Thyroid gland (tissue), 4 donors: ENCODE data around the gene NBAS. TPM values are rescaled to one million over a fixed set of nuclear protein-coding genes. Genes with fewer than 3 reads are reported as not detected.

ENCODE experiments used
- DNase-seq, 2 donors: peaks; one replicate each; pipeline ENCODE4 v3.0.0-alpha.2; 2019
- H3K27ac ChIP-seq, 3 donors: fragments of 200-600 bp; sonication (generic); 1 replicate in 2 of 3; 2 replicates in 1 of 3; pipeline ENCODE4 v1.5.1; 2016 to 2019; ENCODE audit warnings: mild to moderate bottlenecking in 1 of 3, moderate library complexity in 1 of 3
- H3K27me3 ChIP-seq: fragments of 200-600 bp; sonication (generic); one replicate; pipeline ENCODE4 v1.5.1; 2019
- H3K36me3 ChIP-seq, 2 donors: fragments of 200-600 bp; sonication (generic); one replicate each; pipeline ENCODE4 v1.5.1; 2016 to 2019
- H3K4me1 ChIP-seq, 2 donors: fragments of 200-600 bp; sonication (generic); one replicate each; pipeline ENCODE4 v1.5.1; 2017 to 2019
- H3K4me3 ChIP-seq, 3 donors: fragments of 200-600 bp; sonication (generic); replicated peaks in 1 of 3; 1 replicate in 2 of 3; 2 replicates in 1 of 3; pipeline ENCODE4 v1.5.1; 2016; ENCODE audit warnings: mild to moderate bottlenecking in 1 of 3
- H3K9me3 ChIP-seq: fragments of 200-600 bp; sonication (generic); one replicate; pipeline ENCODE4 v1.5.1; 2017
- POLR2A ChIP-seq, 2 donors: fragments of 450-650 bp; IDR thresholded peaks; one replicate each; pipeline ENCODE4 v1.6.1; 2017; ENCODE audit warnings: antibody characterized with exemption in 2 of 2, mild to moderate bottlenecking in 2 of 2, moderate library complexity in 1 of 2
- WGBS, 2 donors: methylation state at CpG; one replicate each; pipeline ENCODE4 v1.1.5; 2017; 5-methylcytosine and 5-hydroxymethylcytosine counted together
- intact Hi-C: fragments of 100-400 bp; cut with DNase I; formaldehyde crosslinking; loops from one replicate; pipeline ENCODE4 v1.15.1; 2023
- total RNA-seq, 4 donors: library from RNA; depleted of rRNA; stranded (reverse); fragments of >200 nt; gene quantifications; one replicate each; pipeline ENCODE4 v1.2.3, GENCODE V29; 2016
- TF ChIP-seq, protein P1 (sequence below), 6 experiments: fragments of 200-600 bp in 3 of 6; fragments of 450-650 bp in 3 of 6; sonication (generic) in 3 of 6; IDR thresholded peaks; one replicate each; pipeline ENCODE4 v1.5.1; 2016 to 2019; ENCODE audit warnings: antibody characterized with exemption in 6 of 6, mild to moderate bottlenecking in 2 of 6, inconsistent platforms in 1 of 6, moderate library complexity in 1 of 6

The NBAS gene
- total RNA-seq, 4 donors from 2014 or later = 50.4 to 71.5 (median 54.7) TPM

GRCh38 chr2:15426606-15427005, 134.5 kb downstream of the NBAS start:
- no peaks in the 10 kb centered on the region for H3K36me3 ChIP-seq
- WGBS, 2 donors = 89 to 90% methylated on average over 5 of the region's 5 CpGs

GRCh38 chr2:15425712-15426111, 135.4 kb downstream of the NBAS start:
- DNase-seq = no peak
- H3K36me3 ChIP-seq = no peaks in the 10 kb centered on the region
- H3K27ac ChIP-seq = no peak overlapping the region
- TF ChIP-seq, protein P1, sequence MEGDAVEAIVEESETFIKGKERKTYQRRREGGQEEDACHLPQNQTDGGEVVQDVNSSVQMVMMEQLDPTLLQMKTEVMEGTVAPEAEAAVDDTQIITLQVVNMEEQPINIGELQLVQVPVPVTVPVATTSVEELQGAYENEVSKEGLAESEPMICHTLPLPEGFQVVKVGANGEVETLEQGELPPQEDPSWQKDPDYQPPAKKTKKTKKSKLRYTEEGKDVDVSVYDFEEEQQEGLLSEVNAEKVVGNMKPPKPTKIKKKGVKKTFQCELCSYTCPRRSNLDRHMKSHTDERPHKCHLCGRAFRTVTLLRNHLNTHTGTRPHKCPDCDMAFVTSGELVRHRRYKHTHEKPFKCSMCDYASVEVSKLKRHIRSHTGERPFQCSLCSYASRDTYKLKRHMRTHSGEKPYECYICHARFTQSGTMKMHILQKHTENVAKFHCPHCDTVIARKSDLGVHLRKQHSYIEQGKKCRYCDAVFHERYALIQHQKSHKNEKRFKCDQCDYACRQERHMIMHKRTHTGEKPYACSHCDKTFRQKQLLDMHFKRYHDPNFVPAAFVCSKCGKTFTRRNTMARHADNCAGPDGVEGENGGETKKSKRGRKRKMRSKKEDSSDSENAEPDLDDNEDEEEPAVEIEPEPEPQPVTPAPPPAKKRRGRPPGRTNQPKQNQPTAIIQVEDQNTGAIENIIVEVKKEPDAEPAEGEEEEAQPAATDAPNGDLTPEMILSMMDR (IDR thresholded peaks at IDR 0.05) = no peak
- no peak for TF ChIP-seq POLR2A (IDR thresholded peaks at IDR 0.05)
- no peak overlapping the region for H3K4me3 ChIP-seq
- intact Hi-C loops = no loop called here
- H3K4me1 ChIP-seq = no peaks in the 10 kb centered on the region
- 80 to 82% methylated on average over 4 of the region's 4 CpGs for WGBS, 2 donors
- no peaks in the 10 kb centered on the region for H3K9me3 ChIP-seq
- no peaks in the 10 kb centered on the region for H3K27me3 ChIP-seq

More at GRCh38 chr2:15426606-15427005, 134.5 kb downstream of the NBAS start:
- H3K27me3 ChIP-seq = no peaks in the 10 kb centered on the region
- H3K27ac ChIP-seq = no peak overlapping the region
- intact Hi-C loops = no loop called here
- no peak for TF ChIP-seq POLR2A (IDR thresholded peaks at IDR 0.05)
- TF ChIP-seq, protein P1 (IDR thresholded peaks at IDR 0.05) = no peak
- H3K4me1 ChIP-seq = no peaks in the 10 kb centered on the region
- no peak overlapping the region for H3K4me3 ChIP-seq
- H3K9me3 ChIP-seq = no peaks in the 10 kb centered on the region
- no peak for DNase-seq

DNA sequence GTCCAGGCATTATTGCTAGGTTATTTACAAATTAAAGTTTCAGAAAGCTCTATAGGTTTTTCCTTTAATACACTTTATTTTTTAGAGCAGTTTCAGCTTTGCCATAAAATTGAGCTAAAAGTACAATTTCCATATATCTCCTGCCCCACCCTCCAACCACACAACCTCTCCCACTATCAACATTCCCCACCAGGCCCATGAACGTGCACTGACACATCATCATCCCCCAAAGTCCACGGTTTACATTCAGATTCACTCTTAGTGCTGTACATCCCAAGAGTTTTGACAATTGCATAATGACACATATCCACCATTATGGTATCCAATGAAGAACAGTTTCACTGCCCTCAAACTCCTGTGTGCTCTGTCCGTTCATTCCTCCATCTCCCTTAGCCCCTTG, 139.4 kb downstream of the NBAS start:
- Histone ChIP-seq H3K27me3 (no peaks in the 10 kb centered on the region), H3K9me3 (no peaks in the 10 kb centered on the region), H3K4me1 (no peaks in the 10 kb centered on the region), H3K27ac (no peak overlapping the region), H3K36me3 (no peaks in the 10 kb centered on the region), H3K4me3 (no peak overlapping the region)
- intact Hi-C loops = no loop called here
- no peak for DNase-seq
- TF ChIP-seq POLR2A (IDR thresholded peaks at IDR 0.05) = no peak
- WGBS, 2 donors = 92 to 95% methylated on average over 3 of the region's 3 CpGs

GRCh38 chr2:15415748-15416147, 145.4 kb downstream of the NBAS start:
- DNase-seq = no peak
- 95 to 99% methylated on average over 2 of the region's 2 CpGs for WGBS, 2 donors
- Histone ChIP-seq H3K9me3 (no peaks in the 10 kb centered on the region), H3K4me1 (no peaks in the 10 kb centered on the region), H3K27ac (no peak overlapping the region), H3K4me3 (no peak overlapping the region), H3K36me3 (no peaks in the 10 kb centered on the region), H3K27me3 (no peaks in the 10 kb centered on the region)
- intact Hi-C loops = no loop called here
- no peak for TF ChIP-seq POLR2A (IDR thresholded peaks at IDR 0.05)
- TF ChIP-seq, protein P1 (IDR thresholded peaks at IDR 0.05) = no peak

DNA sequence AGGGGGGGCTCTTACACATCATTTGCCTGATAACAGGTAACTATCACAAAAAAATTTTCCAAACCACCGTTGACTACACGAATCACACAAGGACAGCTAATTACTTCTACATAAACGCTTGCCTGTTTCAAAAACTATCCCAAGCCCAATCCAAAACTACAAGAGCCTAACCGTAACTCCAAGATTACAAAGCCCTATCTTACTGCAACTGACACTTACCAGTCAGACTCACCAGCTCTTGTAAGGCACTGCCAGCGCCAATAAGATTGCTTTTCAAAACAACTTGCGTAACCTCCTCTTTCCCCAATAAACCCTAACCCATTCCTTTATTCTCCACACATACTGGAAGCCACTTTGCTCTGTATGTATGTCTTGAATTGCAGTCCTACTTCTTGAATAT, 148.4 kb downstream of the NBAS start:
- TF ChIP-seq, protein P1 (IDR thresholded peaks at IDR 0.05) = no peak
- no peaks in the 10 kb centered on the region for H3K4me1 ChIP-seq
- no peak overlapping the region for H3K4me3 ChIP-seq
- H3K36me3 ChIP-seq = no peaks in the 10 kb centered on the region
- H3K27me3 ChIP-seq = no peaks in the 10 kb centered on the region
- H3K27ac ChIP-seq = no peak overlapping the region
- 89% methylated on average over 6 of the region's 6 CpGs for WGBS, 2 donors
- no peak for DNase-seq
- no peaks in the 10 kb centered on the region for H3K9me3 ChIP-seq
- intact Hi-C loops = no loop called here

DNA sequence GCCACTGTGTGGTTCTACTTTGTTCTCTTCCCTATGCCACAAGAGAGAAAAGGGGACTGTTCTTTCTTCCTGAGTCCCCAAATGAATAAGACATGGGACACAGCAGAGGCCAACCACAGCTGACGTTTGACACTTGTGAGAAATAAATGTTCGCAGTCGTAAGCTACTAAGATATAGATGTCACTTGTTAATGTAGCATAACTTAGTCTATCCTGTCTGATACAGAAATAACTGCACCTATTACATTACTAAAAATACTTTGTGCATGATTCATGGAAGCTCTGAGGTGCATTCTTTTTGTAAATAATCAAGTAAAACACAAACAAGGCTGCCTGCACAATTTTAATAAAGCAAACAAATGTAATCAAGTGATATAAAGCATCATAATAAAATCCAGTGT, 148.8 kb downstream of the NBAS start:
- intact Hi-C loops = no loop called here
- Histone ChIP-seq H3K4me1 (no peaks in the 10 kb centered on the region), H3K36me3 (no peaks in the 10 kb centered on the region), H3K9me3 (no peaks in the 10 kb centered on the region), H3K4me3 (no peak overlapping the region), H3K27me3 (no peaks in the 10 kb centered on the region), H3K27ac (no peak overlapping the region)
- WGBS, 2 donors = 98 to 99% methylated on average over 3 of the region's 3 CpGs
- TF ChIP-seq POLR2A (IDR thresholded peaks at IDR 0.05) = no peak
- TF ChIP-seq, protein P1 (IDR thresholded peaks at IDR 0.05) = no peak
- DNase-seq = no peak
